GM21360 (cell line): Measurements from ENCODE around the gene CAMK4.

Experiments
- ATAC-seq: cut with Tn5 transposase; IDR thresholded peaks from one replicate; pipeline ENCODE4 v1.9.1; 2021; ENCODE audit warnings: mild to moderate bottlenecking, moderate library complexity; ENCODE audit not compliant: unreplicated experiment

Gene CAMK4

DNA sequence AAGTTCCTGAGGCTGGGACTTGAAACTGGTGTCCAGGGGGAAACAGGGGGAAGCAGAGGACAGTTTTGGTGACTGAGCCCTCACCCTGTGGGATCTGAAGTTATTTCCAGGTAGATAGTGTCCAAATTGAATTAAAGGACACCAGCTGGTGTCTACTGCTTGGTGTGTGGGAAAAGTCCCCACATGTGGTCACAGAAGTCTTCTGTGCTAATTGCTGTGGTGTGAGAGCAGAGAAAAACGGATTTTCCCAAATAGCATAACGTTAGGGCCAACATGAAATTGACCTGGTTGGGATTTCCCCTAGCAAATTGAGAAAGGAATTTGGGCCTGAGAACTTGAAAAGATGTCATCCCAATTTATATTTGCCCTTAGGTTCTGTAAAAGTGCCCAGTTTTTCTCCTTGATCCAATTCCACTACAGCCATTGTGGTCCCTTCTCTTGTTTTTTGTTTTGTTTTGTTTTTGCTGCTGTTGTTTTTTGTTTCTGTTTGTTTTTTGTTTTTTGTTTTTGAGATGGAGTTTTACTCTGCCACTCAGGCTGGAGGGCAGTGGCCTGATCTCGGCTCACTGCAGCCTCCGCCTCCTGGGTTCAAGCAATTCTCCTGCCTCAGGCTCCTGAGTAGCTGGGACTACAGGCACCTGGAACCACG lies 293.8 kb downstream of the CAMK4 start:
- ATAC-seq, result no peak

DNA sequence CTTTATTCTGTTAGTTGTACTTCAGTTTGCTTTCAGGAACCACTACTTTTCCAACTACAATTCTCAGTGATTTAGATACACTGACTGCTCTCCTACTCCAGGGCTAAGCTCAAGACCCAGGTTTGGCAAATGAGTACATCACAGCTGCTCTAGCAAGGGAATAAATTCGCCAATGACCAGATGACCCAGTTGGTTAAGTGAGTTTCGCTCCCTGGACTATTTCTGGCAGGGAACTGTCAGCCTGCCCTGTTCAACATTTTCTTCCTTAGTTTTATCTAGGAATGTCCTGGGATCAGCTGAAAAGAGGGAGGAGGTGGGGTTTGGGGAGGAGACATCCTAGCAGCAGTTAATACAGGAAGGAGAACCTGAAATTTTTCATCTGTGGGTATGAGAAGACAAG lies 294.6 kb downstream of the CAMK4 start:
- no peak for ATAC-seq

DNA sequence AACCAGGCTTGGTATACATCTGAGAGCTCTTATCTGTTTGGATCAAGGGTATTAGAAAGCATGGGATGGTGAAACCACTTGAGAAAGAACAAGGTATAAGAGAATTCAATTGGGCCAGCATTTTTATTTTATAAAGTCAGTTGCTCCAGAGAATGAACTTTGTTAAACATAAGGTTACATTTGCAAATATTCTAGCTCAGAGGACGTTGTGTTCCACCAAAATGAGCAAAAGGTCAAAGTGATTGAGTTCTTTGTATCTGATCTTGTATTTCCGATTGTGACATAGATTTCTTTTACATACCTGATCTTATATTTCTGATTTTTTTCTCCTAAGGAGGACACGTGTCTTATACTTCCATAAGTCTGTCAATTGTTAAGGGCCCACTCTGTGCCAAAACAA lies 296.7 kb downstream of the CAMK4 start:
- ATAC-seq, result no peak

DNA sequence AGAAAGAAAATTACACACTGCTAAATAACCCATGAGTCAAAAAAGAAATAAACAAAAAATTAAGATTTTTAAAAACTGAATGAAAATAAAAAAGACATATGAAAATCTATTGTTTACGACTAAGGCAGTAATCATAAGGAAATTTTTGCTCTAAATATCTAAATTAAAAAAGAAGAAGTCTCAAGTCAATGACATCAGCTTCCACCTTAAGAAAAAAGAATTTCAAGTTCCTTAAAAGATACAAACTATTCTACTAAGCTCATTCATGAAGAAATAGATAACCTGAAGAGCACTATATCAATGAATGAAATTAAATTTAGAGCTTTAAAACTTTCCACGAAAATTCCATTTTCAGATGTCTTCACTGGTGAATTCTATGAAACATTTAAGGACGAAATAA lies 303.9 kb downstream of the CAMK4 start:
- no peak for ATAC-seq

DNA sequence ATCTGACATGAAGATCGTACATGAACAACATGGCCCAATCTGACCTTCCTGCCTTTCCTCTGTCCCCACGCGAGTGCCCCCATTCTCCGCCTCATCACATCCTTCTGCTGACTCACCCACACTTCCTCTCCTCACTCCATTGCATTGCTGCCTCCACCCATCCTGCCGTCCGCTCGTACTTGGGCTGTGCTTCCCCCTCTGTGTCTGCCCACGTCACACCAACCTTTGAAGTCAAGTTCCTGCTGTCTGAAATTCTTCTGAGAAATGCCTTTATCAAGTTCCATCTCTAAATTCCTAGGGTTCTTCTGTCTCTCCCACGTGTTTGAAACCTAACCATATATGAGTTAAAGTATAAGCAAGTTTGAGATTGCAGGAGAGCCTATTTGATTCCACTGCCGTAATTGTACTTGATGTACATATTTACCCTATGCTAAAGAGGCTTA lies 306.1 kb downstream of the CAMK4 start:
- ATAC-seq, result peak; percentile 95

DNA sequence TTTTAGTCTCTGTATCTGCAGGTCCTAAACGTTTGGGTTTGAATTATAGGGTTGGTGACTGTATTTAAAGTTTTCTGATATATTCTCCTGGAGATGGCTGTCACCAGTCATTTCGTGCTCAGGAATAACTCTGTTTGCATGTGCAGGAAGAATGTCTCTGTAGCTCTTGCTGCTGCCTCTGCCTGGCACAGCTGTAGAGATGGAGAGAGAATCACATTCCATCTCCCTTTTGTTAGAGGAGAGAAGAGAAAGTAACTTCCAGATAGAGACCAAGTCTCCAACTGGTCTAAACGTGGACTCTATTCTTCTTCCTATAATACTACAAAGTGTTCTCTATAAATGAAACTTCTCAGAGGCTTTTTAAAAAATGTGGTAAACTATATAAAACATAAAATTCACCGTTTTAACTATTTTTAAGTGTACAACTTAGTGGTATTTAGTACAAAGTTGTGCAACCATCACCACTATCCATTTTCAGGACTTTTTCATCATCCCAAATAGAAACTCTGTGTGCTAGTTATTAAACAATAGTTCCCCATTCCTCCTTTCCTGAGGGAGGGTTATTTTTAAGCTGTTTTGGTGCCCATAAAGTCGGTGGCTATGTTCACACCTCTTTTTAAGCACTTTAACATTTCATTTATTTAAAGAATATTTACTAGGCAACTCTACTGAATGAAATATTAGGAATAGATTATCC lies 308.9 kb downstream of the CAMK4 start:
- no peak for ATAC-seq

DNA sequence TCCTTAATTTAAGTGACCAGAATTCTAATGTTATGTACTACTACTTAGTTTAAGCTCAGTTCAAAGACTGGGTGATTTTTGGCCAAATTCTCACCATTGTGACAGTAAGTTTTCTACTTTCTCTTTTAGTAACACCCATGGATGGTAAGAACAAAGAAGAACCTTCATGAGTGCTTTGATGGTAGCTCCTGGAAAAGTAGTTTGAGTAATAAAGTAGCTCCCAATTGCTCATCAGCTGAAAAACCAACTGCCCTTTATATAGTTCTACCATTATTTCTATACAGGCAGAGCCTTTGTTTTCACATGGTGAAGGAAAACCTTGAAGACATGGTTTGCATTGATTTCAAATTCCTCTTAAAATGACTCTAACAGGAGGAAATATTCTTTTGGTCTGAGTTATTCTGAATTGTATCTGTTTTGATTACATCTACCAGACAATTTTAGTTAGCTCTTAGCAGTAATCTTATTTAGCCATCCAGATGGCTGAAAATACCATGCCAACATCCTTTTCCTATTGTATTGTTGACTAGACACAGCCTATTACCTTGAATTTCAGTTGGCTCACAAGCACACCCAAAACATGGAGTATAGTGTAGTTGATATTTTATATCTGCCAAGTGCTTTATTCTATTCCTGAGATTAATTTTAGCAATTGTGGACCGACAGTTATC lies 311.8 kb downstream of the CAMK4 start:
- no peak for ATAC-seq

DNA sequence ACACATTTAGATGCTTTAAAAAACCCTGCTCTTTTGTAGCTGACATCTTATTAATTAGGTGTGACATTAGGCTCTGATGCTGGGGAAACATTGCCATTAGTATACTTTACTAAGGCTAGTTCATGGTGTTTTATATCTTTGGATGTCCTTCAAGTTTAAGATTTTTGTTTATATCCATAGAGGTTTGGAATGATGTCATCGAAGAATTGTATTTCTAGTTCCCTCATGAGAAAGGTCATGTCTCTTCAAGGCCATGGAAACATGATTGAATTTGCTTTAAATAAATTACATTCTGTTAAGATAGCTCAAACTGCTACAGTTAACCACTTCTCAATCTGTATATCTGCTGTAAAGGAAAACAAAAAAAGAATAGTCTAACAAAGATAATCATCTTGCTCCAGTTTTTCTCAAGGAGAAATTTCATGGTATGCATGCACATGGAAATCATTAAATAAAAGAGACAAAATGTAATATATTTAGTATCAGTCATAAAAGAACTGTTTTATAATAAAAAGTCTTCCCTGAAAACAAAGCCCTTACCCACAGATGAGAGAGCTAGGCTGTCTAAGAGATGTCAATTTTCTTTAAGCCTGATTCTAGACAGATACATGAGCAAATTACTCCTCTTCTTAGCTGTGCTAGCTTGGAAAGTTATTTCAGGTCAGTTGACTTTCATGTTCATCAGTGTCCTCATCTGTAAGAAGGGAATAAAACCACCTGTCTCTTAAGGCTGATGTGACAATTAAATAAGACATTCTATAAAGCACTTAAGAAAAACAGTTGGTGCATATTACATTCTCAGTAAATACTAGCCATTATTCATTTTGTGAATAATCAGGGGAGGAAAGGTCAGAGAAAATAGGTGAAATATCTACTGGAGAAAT lies 313.2 kb downstream of the CAMK4 start:
- ATAC-seq, result no peak
